ENCODE measurements around the gene IVD. TPM values are rescaled to one million over a fixed set of nuclear protein-coding genes. Genes with fewer than 3 reads are reported as not detected.

Gene IVD
- polyA plus RNA-seq, 1 donor (not counting 4 experiments of a cell fraction or from before 2014, with no cell fraction given): 13.0 TPM

DNA sequence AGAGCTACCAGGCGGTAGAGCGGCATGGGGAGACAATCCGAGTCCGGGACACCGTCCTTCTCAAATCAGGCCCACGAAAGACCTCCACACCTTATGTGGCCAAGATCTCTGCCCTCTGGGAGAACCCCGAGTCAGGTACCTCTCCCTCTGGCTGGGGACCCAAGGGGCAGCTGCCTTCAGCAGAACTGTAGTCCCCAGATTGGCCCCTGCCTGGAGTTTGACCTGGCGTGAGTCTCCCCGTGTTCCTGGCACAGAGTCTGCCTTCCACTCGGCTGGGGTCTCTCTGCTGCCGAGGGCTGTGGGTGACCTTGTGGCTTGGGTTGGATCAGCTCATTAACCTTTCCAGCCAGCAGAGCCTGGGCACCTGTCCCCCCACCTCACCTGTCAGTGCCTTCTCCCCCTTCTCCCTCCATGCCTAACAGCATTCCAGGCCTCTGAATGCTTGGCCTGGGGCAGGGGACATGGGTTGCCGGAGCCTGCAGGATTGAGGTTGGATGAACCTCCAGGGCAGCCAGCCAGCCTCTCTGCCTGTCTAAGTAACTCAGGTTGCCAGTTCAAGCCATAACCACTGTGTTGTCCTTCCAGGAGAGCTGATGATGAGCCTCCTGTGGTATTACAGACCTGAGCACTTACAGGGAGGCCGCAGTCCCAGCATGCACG lies 58.4 kb downstream of the IVD start:
- no peak for FAIRE-seq
- Histone ChIP-seq H3K79me2 (ENCODE audit: control insufficient read depth, insufficient read depth, low read length) (no peaks in the 10 kb centered on the region), H3K27ac (ENCODE audit: control insufficient read depth, insufficient read depth, low read length) (no peak overlapping the region), H4K20me1 (ENCODE audit: control insufficient read depth, extremely low read depth, insufficient read depth, low read length) (peaks cover 3% of the 10 kb centered on the region), H3K9ac (ENCODE audit: control insufficient read depth, extremely low read depth, insufficient read depth, low read length) (no peak overlapping the region), H3K36me3 (ENCODE audit: control insufficient read depth in 2 of 2, extremely low read depth in 1 of 2, insufficient read depth in 2 of 2, low read length in 2 of 2) (peaks cover 10 to 18% of the 10 kb centered on the region in 2 experiments), H3K4me1 (ENCODE audit: control insufficient read depth, extremely low read depth, insufficient read depth, low read length) (peaks cover 12% of the 10 kb centered on the region), H3K4me2 (ENCODE audit: control insufficient read depth, extremely low read depth, insufficient read depth, low read depth, low read length) (no peak overlapping the region), H3K9me3 (ENCODE audit: control insufficient read depth, low read depth, low read length) (no peaks in the 10 kb centered on the region), H3K9me1 (ENCODE audit: control insufficient read depth, extremely low read depth, insufficient read depth, low read length) (no peaks in the 10 kb centered on the region), H3K4me3 (ENCODE audit: control insufficient read depth in 2 of 3, extremely low read depth in 1 of 3, insufficient read depth in 2 of 3, low read depth in 1 of 3, low read length in 3 of 3) (no peak overlapping the region), H2AFZ (ENCODE audit: control insufficient read depth, low read length) (no peak overlapping the region), H3K27me3 (ENCODE audit: control insufficient read depth, extremely low read depth, insufficient read depth, low read length) (no peaks in the 10 kb centered on the region)
- dilution Hi-C loops (cut with MboI; ENCODE audit: extremely low pct_ligation_motif_present, low sequenced_read_pairs): no loop called here
- TF ChIP-seq EZH2 (IDR thresholded peaks at IDR 0.05; ENCODE audit: low read length): no peak
- TF ChIP-seq, protein P1, sequence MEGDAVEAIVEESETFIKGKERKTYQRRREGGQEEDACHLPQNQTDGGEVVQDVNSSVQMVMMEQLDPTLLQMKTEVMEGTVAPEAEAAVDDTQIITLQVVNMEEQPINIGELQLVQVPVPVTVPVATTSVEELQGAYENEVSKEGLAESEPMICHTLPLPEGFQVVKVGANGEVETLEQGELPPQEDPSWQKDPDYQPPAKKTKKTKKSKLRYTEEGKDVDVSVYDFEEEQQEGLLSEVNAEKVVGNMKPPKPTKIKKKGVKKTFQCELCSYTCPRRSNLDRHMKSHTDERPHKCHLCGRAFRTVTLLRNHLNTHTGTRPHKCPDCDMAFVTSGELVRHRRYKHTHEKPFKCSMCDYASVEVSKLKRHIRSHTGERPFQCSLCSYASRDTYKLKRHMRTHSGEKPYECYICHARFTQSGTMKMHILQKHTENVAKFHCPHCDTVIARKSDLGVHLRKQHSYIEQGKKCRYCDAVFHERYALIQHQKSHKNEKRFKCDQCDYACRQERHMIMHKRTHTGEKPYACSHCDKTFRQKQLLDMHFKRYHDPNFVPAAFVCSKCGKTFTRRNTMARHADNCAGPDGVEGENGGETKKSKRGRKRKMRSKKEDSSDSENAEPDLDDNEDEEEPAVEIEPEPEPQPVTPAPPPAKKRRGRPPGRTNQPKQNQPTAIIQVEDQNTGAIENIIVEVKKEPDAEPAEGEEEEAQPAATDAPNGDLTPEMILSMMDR (optimal IDR thresholded peaks at IDR 0.05 in 1 of 3, IDR thresholded peaks at IDR 0.05 in 1 of 3, conservative IDR thresholded peaks at IDR 0.05 in 1 of 3; ENCODE audit: extremely low read depth in 1 of 3, insufficient read depth in 2 of 3, low read length in 3 of 3): no peak
- no peak for DNase-seq (ENCODE audit: low read depth, low spot score)

DNA sequence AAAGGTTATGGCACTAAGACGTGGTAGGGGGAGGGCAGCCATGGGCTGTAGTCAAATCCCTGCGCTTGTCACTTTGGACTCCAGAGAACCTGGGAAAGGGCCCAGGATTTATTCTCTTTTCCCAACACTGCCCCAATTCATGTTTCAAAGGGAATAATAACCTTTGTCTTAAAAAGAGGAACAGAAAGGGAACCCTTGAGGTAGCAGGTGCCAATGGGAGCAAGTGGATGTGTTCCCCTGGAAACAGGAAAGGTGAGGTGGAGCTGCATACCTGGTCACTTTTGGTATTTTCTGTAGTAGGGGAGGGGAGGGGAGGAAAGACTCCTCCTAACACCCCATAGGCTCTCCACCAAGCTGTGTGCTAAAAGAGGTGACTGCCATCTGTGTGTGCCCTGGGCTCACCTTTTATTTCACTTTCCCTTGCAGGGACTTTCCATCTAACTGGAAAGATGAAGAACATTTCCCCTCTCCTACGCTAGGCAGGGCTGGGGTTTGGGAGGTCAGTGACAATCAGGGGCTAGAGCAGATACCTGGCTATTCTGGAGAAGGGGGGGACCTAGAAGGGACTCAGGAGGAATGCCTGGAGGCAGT lies 59.1 kb downstream of the IVD start:
- peaks cover 3% of the 10 kb centered on the region for H4K20me1 ChIP-seq (ENCODE audit: control insufficient read depth, extremely low read depth, insufficient read depth, low read length)
- peaks cover 12% of the 10 kb centered on the region for H3K4me1 ChIP-seq (ENCODE audit: control insufficient read depth, extremely low read depth, insufficient read depth, low read length)
- dilution Hi-C loops (cut with MboI; ENCODE audit: extremely low pct_ligation_motif_present, low sequenced_read_pairs): no loop called here
- H3K4me3 ChIP-seq (ENCODE audit: control insufficient read depth in 2 of 3, extremely low read depth in 1 of 3, insufficient read depth in 2 of 3, low read depth in 1 of 3, low read length in 3 of 3): no peak overlapping the region
- H3K79me2 ChIP-seq (ENCODE audit: control insufficient read depth, insufficient read depth, low read length): no peaks in the 10 kb centered on the region
- H3K9ac ChIP-seq (ENCODE audit: control insufficient read depth, extremely low read depth, insufficient read depth, low read length): no peak overlapping the region
- no peak overlapping the region for H3K4me2 ChIP-seq (ENCODE audit: control insufficient read depth, extremely low read depth, insufficient read depth, low read depth, low read length)
- no peaks in the 10 kb centered on the region for H3K9me1 ChIP-seq (ENCODE audit: control insufficient read depth, extremely low read depth, insufficient read depth, low read length)
- H2AFZ ChIP-seq (ENCODE audit: control insufficient read depth, low read length): no peak overlapping the region
- TF ChIP-seq EZH2 (IDR thresholded peaks at IDR 0.05; ENCODE audit: low read length): no peak
- TF ChIP-seq, protein P1 (optimal IDR thresholded peaks at IDR 0.05 in 1 of 3, IDR thresholded peaks at IDR 0.05 in 1 of 3, conservative IDR thresholded peaks at IDR 0.05 in 1 of 3; ENCODE audit: extremely low read depth in 1 of 3, insufficient read depth in 2 of 3, low read length in 3 of 3): no peak
- no peaks in the 10 kb centered on the region for H3K27me3 ChIP-seq (ENCODE audit: control insufficient read depth, extremely low read depth, insufficient read depth, low read length)
- no peak overlapping the region for H3K27ac ChIP-seq (ENCODE audit: control insufficient read depth, insufficient read depth, low read length)
- no peak for FAIRE-seq
- H3K9me3 ChIP-seq (ENCODE audit: control insufficient read depth, low read depth, low read length): no peaks in the 10 kb centered on the region
- peaks cover 10 to 16% of the 10 kb centered on the region in 2 experiments for H3K36me3 ChIP-seq (ENCODE audit: control insufficient read depth in 2 of 2, extremely low read depth in 1 of 2, insufficient read depth in 2 of 2, low read length in 2 of 2)
- DNase-seq (ENCODE audit: low read depth, low spot score): no peak

All from keratinocyte (primary cell).